IMR-90 (cell line): Measurements from ENCODE around the gene ISCA2. TPM values are rescaled to one million over a fixed set of nuclear protein-coding genes. Genes with fewer than 3 reads are reported as not detected.

ENCODE experiments used
- ATAC-seq: fragments of 200-7000 bp; cut with Tn5 transposase; 2 replicates; pipeline ENCODE4 v1.9.1; 2020; ENCODE audit warnings: low read depth, mild to moderate bottlenecking, moderate library complexity
- BruUV-seq: library from RNA; stranded (reverse); fragments of 400-500 nt; replicated peaks from 2 replicates; lab custom pipeline; 2021; lab: Mats Ljungman, UMichigan
- CTCF ChIA-PET: fragments of 300-600 bp; formaldehyde crosslinking; extraction: SDS; loops from one replicate; lab custom pipeline; 2021; ENCODE audit warnings: antibody characterized with exemption; lab: Yijun Ruan, JAX
- POLR2A ChIA-PET: fragments of 300-600 bp; sonication (Branson Sonifier 250); formaldehyde crosslinking; loops from one replicate; lab custom pipeline; 2022; ENCODE audit warnings: antibody characterized with exemption; ENCODE audit not compliant: unreplicated experiment; lab: Charles Lee
- DNase-seq: peaks from one replicate; pipeline ENCODE4 v3.0.0; 2013
- H2AFZ ChIP-seq: replicated peaks from 2 replicates; pipeline ENCODE3; 2013; ENCODE audit warnings: low read length, mild to moderate bottlenecking; ENCODE audit not compliant: poor library complexity
- H2AK5ac ChIP-seq: 2 replicates; pipeline ENCODE4 v1.6.1; 2013; ENCODE audit warnings: low read depth, low read length, inconsistent platforms
- H2AK9ac ChIP-seq: replicated peaks from 2 replicates; pipeline ENCODE3; 2013; ENCODE audit warnings: mild to moderate bottlenecking, low read depth, low read length, moderate library complexity; ENCODE audit not compliant: poor library complexity
- H2BK120ac ChIP-seq: 2 replicates; pipeline ENCODE4 v1.6.1; 2013; ENCODE audit warnings: low read depth, low read length, inconsistent platforms
- H2BK15ac ChIP-seq: 3 replicates; pipeline ENCODE4 v1.6.1; 2013; ENCODE audit warnings: low read depth, low read length, inconsistent platforms
- H2BK20ac ChIP-seq: 2 replicates; pipeline ENCODE4 v1.6.1; 2013; ENCODE audit warnings: low read depth, mild to moderate bottlenecking, inconsistent platforms, low read length, moderate library complexity
- H2BK5ac ChIP-seq: 2 replicates; pipeline ENCODE4 v1.6.1; 2013; ENCODE audit warnings: mild to moderate bottlenecking, low read depth, low read length, inconsistent platforms; ENCODE audit not compliant: poor library complexity, severe bottlenecking
- H3K14ac ChIP-seq: replicated peaks from 2 replicates; pipeline ENCODE4 v1.6.1; 2013; ENCODE audit warnings: low read depth, low read length, inconsistent platforms
- H3K18ac ChIP-seq: 2 replicates; pipeline ENCODE4 v1.6.1; 2013; ENCODE audit warnings: low read depth, low read length, control low read depth
- H3K23ac ChIP-seq: 2 replicates; pipeline ENCODE4 v1.6.1; 2013; ENCODE audit warnings: low read depth, low read length, inconsistent platforms
- H3K27ac ChIP-seq: 2 replicates; pipeline ENCODE4 v1.5.1; 2013; ENCODE audit warnings: mild to moderate bottlenecking, control low read depth, low read length; ENCODE audit not compliant: insufficient read depth
- H3K27me3 ChIP-seq: 2 replicates; pipeline ENCODE4 v1.6.1; 2013; ENCODE audit warnings: low read length; ENCODE audit not compliant: control insufficient read depth, insufficient read depth
- H3K36me3 ChIP-seq: 2 replicates; pipeline ENCODE4 v1.6.1; 2013; ENCODE audit warnings: low read length, mixed read lengths; ENCODE audit not compliant: control insufficient read depth, insufficient read depth
- H3K4ac ChIP-seq: 2 replicates; pipeline ENCODE4 v1.6.1; 2013; ENCODE audit warnings: low read depth, low read length, inconsistent platforms
- H3K4me1 ChIP-seq: 2 replicates; pipeline ENCODE4 v1.6.1; 2013; ENCODE audit warnings: low read length, mixed read lengths; ENCODE audit not compliant: control insufficient read depth, insufficient read depth
- H3K4me2 ChIP-seq: 2 replicates; pipeline ENCODE4 v1.6.1; 2013; ENCODE audit warnings: low read depth, mild to moderate bottlenecking, control low read depth, low read length, moderate library complexity
- H3K4me3 ChIP-seq: 2 replicates; pipeline ENCODE4 v1.5.1; 2013; ENCODE audit warnings: low read depth, mild to moderate bottlenecking, control low read depth, low read length, moderate library complexity; ENCODE audit not compliant: insufficient read depth
- H3K56ac ChIP-seq: 2 replicates; pipeline ENCODE4 v1.6.1; 2013; ENCODE audit warnings: low read length, inconsistent platforms; ENCODE audit not compliant: insufficient read depth; ENCODE audit errors: extremely low read depth
- H3K79me1 ChIP-seq, 2 experiments: 2 replicates each; pipeline ENCODE4 v1.6.1; 2013; ENCODE audit warnings: low read length in 2 of 2, inconsistent platforms in 1 of 2, low read depth in 1 of 2
- H3K9ac ChIP-seq: 2 replicates; pipeline ENCODE4 v1.6.1; 2013; ENCODE audit warnings: low read depth, low read length, control low read depth
- H3K9me1 ChIP-seq: 2 replicates; pipeline ENCODE4 v1.6.1; 2013; ENCODE audit warnings: low read length, inconsistent platforms; ENCODE audit not compliant: insufficient read depth
- H3K9me3 ChIP-seq: 2 replicates; pipeline ENCODE4 v1.6.1; 2013; ENCODE audit warnings: low read length; ENCODE audit not compliant: control insufficient read depth, insufficient read depth
- H4K20me1 ChIP-seq: 2 replicates; pipeline ENCODE4 v1.6.1; 2013; ENCODE audit warnings: low read length, inconsistent platforms; ENCODE audit not compliant: insufficient read depth
- H4K5ac ChIP-seq: 2 replicates; pipeline ENCODE4 v1.6.1; 2013; ENCODE audit warnings: mild to moderate bottlenecking, low read depth, low read length, control low read depth
- H4K8ac ChIP-seq, 2 experiments: 2 replicates each; pipeline ENCODE4 v1.6.1; 2013; ENCODE audit warnings: low read depth in 2 of 2, low read length in 2 of 2, control low read depth in 1 of 2, inconsistent platforms in 1 of 2
- H4K91ac ChIP-seq: 2 replicates; pipeline ENCODE4 v1.6.1; 2013; ENCODE audit warnings: low read depth, low read length, inconsistent platforms; ENCODE audit not compliant: insufficient read depth
- CHD1 ChIP-seq: IDR thresholded peaks from 2 replicates; pipeline ENCODE4 v1.6.1; 2012; ENCODE audit warnings: low read depth, low read length, improper control_type of control experiment
- CTCF ChIP-seq: conservative IDR thresholded peaks from 2 replicates; pipeline ENCODE4 v1.5.1; 2012; ENCODE audit warnings: mild to moderate bottlenecking, low read depth, low read length, improper control_type of control experiment
- ELK1 ChIP-seq: fragments of 150-350 bp; IDR thresholded peaks from 2 replicates; pipeline ENCODE4 v1.6.1; 2016; ENCODE audit warnings: low read depth, mild to moderate bottlenecking, low read length, moderate library complexity, borderline replicate concordance
- FOS ChIP-seq: fragments of 150-350 bp; IDR thresholded peaks from 2 replicates; pipeline ENCODE4 v1.6.1; 2016; ENCODE audit warnings: low read depth, low read length
- MAFK ChIP-seq: IDR thresholded peaks from 2 replicates; pipeline ENCODE4 v1.6.1; 2012; ENCODE audit warnings: low read depth, low read length, improper control_type of control experiment
- MAZ ChIP-seq: IDR thresholded peaks from 2 replicates; pipeline ENCODE4 v1.6.1; 2012; ENCODE audit warnings: low read depth, mild to moderate bottlenecking, low read length, improper control_type of control experiment, moderate library complexity, borderline replicate concordance
- MXI1 ChIP-seq: IDR thresholded peaks from 2 replicates; pipeline ENCODE4 v1.6.1; 2012; ENCODE audit warnings: low read depth, mild to moderate bottlenecking, low read length, moderate library complexity, borderline replicate concordance
- NFE2L2 ChIP-seq: fragments of 150-350 bp; IDR thresholded peaks from 2 replicates; pipeline ENCODE4 v1.6.1; 2016; ENCODE audit warnings: low read depth, mild to moderate bottlenecking, low read length
- RAD21 ChIP-seq: IDR thresholded peaks from 2 replicates; pipeline ENCODE4 v1.6.1; 2012; ENCODE audit warnings: low read length, improper control_type of control experiment
- RCOR1 ChIP-seq: IDR thresholded peaks from 2 replicates; pipeline ENCODE4 v1.6.1; 2012; ENCODE audit warnings: mild to moderate bottlenecking, low read length, improper control_type of control experiment; ENCODE audit not compliant: insufficient replicate concordance
- RFX5 ChIP-seq: IDR thresholded peaks from 2 replicates; pipeline ENCODE4 v1.8.0; 2012; ENCODE audit warnings: low read depth, mild to moderate bottlenecking, low read length, moderate library complexity
- USF2 ChIP-seq: fragments of 150-350 bp; IDR thresholded peaks from 2 replicates; pipeline ENCODE4 v1.6.1; 2017; ENCODE audit warnings: mild to moderate bottlenecking, antibody characterized with exemption, low read length, low read depth
- WGBS, 2 experiments: methylation state at CpG; one replicate each; pipeline versions ENCODE4 v1.1.5 to v1.1.7; 2013; ENCODE audit warnings: missing lambda C conversion rate in 2 of 2; ENCODE audit not compliant: insufficient read length in 1 of 2; ENCODE audit errors: extremely low coverage in 2 of 2; 5-methylcytosine and 5-hydroxymethylcytosine counted together
- dilution Hi-C: fragments of 300-500 bp; cut with HindIII; formaldehyde crosslinking; loops from one replicate; pipeline ENCODE4 v1.14.3; 2018; ENCODE audit warnings: low sequenced_read_pairs; ENCODE audit not compliant: unreplicated experiment
- in situ Hi-C: fragments of 300-500 bp; cut with MboI; formaldehyde crosslinking; loops from 3 replicates; pipeline ENCODE4 v1.14.3; 2019; ENCODE audit warnings: low sequenced_read_pairs, inconsistent platforms, mixed read lengths
- intact Hi-C: fragments of 100-400 bp; cut with micrococcal nuclease; formaldehyde crosslinking; loops from 2 replicates; pipeline ENCODE4 v1.10.0; 2022
- polyA plus RNA-seq, 3 experiments: library from polyadenylated mRNA; depleted of rRNA; stranded (reverse); fragments of >200 nt; gene quantifications; 2 replicates each; pipeline ENCODE4 v1.2.3, GENCODE V29; 2012; ENCODE audit warnings: low replicate concordance in 1 of 3
- total RNA-seq: library from RNA; depleted of rRNA; stranded (reverse); fragments of >200 nt; gene quantifications from 2 replicates; pipeline ENCODE4 v1.2.3, GENCODE V29; 2012

The ISCA2 gene
- total and polyA plus RNA-seq, 2 of the 4 experiments (the other 2 are of a cell fraction) = 5.4 to 25.7 TPM

GRCh38 chr14:74469548-74470518 lies 23.7 kb upstream of the ISCA2 start:
- Histone ChIP-seq H2AK9ac (no peak overlapping the region), H3K23ac (no peak overlapping the region), H3K56ac (no peak overlapping the region), H2BK120ac (no peak overlapping the region), H3K9me1 (peaks cover 5% of the 10 kb centered on the region; the same call in 1 of the 2 replicates), H3K4me1 (no peaks in the 10 kb centered on the region), H4K5ac (no peak overlapping the region), H3K18ac (no peak overlapping the region), H2AK5ac (no peak overlapping the region), H3K4me2 (no peak overlapping the region), H3K9me3 (no peaks in the 10 kb centered on the region), H3K4ac (no peak overlapping the region), H2BK20ac (no peak overlapping the region), H3K79me1 (no peaks in the 10 kb centered on the region), H2BK15ac (no peak overlapping the region), H3K27ac (no peak overlapping the region), H3K14ac (no peak overlapping the region), H3K27me3 (peaks cover 29% of the 10 kb centered on the region), H3K4me3 (no peak overlapping the region), H4K91ac (no peak overlapping the region), H4K8ac (no peak overlapping the region), H2AFZ (no peak overlapping the region), H4K20me1 (no peaks in the 10 kb centered on the region), H3K36me3 (no peaks in the 10 kb centered on the region), H3K9ac (no peak overlapping the region), H2BK5ac (no peak overlapping the region)
- intact Hi-C loops = loop anchor here (10.0 kb wide), 1 partner anchor 355 kb away; no protein-coding TSS in a partner anchor
- ChIA-PET CTCF (no interaction called here), POLR2A (no interaction called here)
- no CpG with 5 or more reads among the region's 7 CpGs for WGBS, 2 experiments
- no TSS peak for BruUV-seq
- in situ Hi-C loops = loop anchor here (5.0 kb wide), 1 partner anchor 108 kb away; no protein-coding TSS in a partner anchor
- ATAC-seq (no peak), DNase-seq (no peak)
- TF ChIP-seq RCOR1 = no peak
- TF ChIP-seq CHD1 = no peak
- no peak for TF ChIP-seq FOS
- TF ChIP-seq MAFK = no peak
- no peak for TF ChIP-seq MXI1
- TF ChIP-seq MAZ = no peak
- TF ChIP-seq CTCF = no peak
- TF ChIP-seq USF2 = no peak
- no peak for TF ChIP-seq NFE2L2
- TF ChIP-seq RFX5 = no peak
- TF ChIP-seq ELK1 = no peak
- no peak for TF ChIP-seq RAD21
- dilution Hi-C loops = no loop called here
